Psoas muscle (tissue), 8 donors: Measurements from ENCODE around the gene GPR68. TPM values are rescaled to one million over a fixed set of nuclear protein-coding genes. Genes with fewer than 3 reads are reported as not detected.

Experiments
- ATAC-seq, 4 donors: fragments of 200-7000 bp; cut with Tn5 transposase; one replicate each; pipeline ENCODE4 v1.9.1; 2020; ENCODE audit warnings: moderate library complexity in 3 of 4, mild to moderate bottlenecking in 2 of 4
- DNase-seq, 2 donors: peaks; one replicate each; pipeline ENCODE4 v3.0.0-alpha.2; 2020
- H3K27ac ChIP-seq: fragments of 200-600 bp; one replicate; pipeline ENCODE4 v1.8.0; 2022
- H3K27me3 ChIP-seq, 3 donors: fragments of 200-600 bp in 1 of 3; one replicate each; pipeline versions ENCODE4 v1.6.1 to v1.8.0; 2013 to 2022; ENCODE audit warnings: low read length in 2 of 3, mild to moderate bottlenecking in 2 of 3, moderate library complexity in 1 of 3; ENCODE audit not compliant: insufficient read depth in 3 of 3
- H3K36me3 ChIP-seq, 2 donors: fragments of 200-600 bp in 1 of 2; one replicate each; pipeline versions ENCODE4 v1.6.1 to v1.8.0; 2013 to 2022; ENCODE audit warnings: low read depth in 1 of 2, mild to moderate bottlenecking in 1 of 2, moderate library complexity in 1 of 2; ENCODE audit not compliant: insufficient read depth in 1 of 2
- H3K4me1 ChIP-seq: fragments of 200-600 bp; one replicate; pipeline ENCODE4 v1.8.0; 2022
- H3K4me3 ChIP-seq: fragments of 200-600 bp; one replicate; pipeline ENCODE4 v1.8.0; 2022; ENCODE audit warnings: mild to moderate bottlenecking
- H3K9me3 ChIP-seq: fragments of 200-600 bp; one replicate; pipeline ENCODE4 v1.8.0; 2022
- CTCF ChIP-seq: fragments of 200-600 bp; IDR thresholded peaks from one replicate; pipeline ENCODE4 v1.8.0; 2022; ENCODE audit warnings: antibody characterized with exemption
- WGBS, 3 donors: extraction: QIAGEN DNeasy Blood & Tissue Kit; methylation state at CpG; one replicate each; pipeline versions ENCODE4 v1.1.6 to v1.1.7; 2013; 5-methylcytosine and 5-hydroxymethylcytosine counted together
- intact Hi-C, 2 donors: fragments of 100-400 bp; cut with DNase I; formaldehyde crosslinking; loops; one replicate each; pipeline versions ENCODE4 v1.11.0 to v1.14.2; 2022
- polyA plus RNA-seq, 3 donors: library from polyadenylated mRNA; stranded (reverse); fragments of 200-250 nt; gene quantifications; one replicate each; pipeline ENCODE4 v1.2.3, GENCODE V29; 2013
- total RNA-seq, 4 donors: library from RNA; stranded (reverse); fragmentation: NEBNext Ultra II Directional in 2 of 4; extraction: Animal tissue kit (Norgen Biotek cat#: 25700) in 2 of 4; gene quantifications; one replicate each; pipeline versions ENCODE4 v1.2.1 to v1.2.4, GENCODE V29; 2021 to 2023
- donor health status: healthy with polysubstance abuse.
- donor health status: DM: no; HTN: no; CAD: no; lungs with moderate emphysema.
- donor health status: Bipolar disorder and iron deficiency.
- donor health status: healthy.
- donor health status: DM: yes; HTN: yes; CAD: no.
- donor health status: DM: no; HTN: no; CAD: no.
- donor health status: DM: no; HTN: no; CAD: no.
- donor health status: DM: yes; HTN: yes; CAD: no.

Gene GPR68
- total and polyA plus RNA-seq, 7 donors: 0.03 to 0.27 (median 0.16) TPM; not detected in 1

GRCh38 chr14:91219517-91220389 lies 24.8 kb downstream of the GPR68 start:
- Histone ChIP-seq H3K4me3 (no peak overlapping the region), H3K9me3 (no peaks in the 10 kb centered on the region), H3K4me1 (no peaks in the 10 kb centered on the region), H3K27me3 (no peaks in the 10 kb centered on the region), H3K36me3 (peaks cover 0 to 80% of the 10 kb centered on the region in 2 donors), H3K27ac (no peak overlapping the region)
- DNase-seq (no peak), ATAC-seq (no peak)
- 57 to 76% (median 71%) methylated on average over 13 of the region's 13 CpGs for WGBS, 3 donors
- intact Hi-C loops: no loop called here
- no peak for TF ChIP-seq CTCF

GRCh38 chr14:91218014-91218413 lies 26.5 kb downstream of the GPR68 start:
- H3K36me3 ChIP-seq: peaks cover 0 to 87% of the 10 kb centered on the region in 2 donors
- no peak for ATAC-seq
- no peak for DNase-seq
- no peaks in the 10 kb centered on the region for H3K27me3 ChIP-seq
- 81 to 89% (median 83%) methylated on average over 4 of the region's 4 CpGs for WGBS, 3 donors
- H3K4me3 ChIP-seq: no peak overlapping the region
- no peaks in the 10 kb centered on the region for H3K4me1 ChIP-seq
- TF ChIP-seq CTCF: no peak
- no peaks in the 10 kb centered on the region for H3K9me3 ChIP-seq
- no peak overlapping the region for H3K27ac ChIP-seq
- intact Hi-C loops: no loop called here

- 92 to 95% (median 93%) methylated on average over 13 of the region's 13 CpGs for WGBS, 3 donors
- H3K4me1 ChIP-seq: no peaks in the 10 kb centered on the region
- ATAC-seq (no peak), DNase-seq (no peak)
- no peak overlapping the region for H3K27ac ChIP-seq
- intact Hi-C loops: no loop called here
- H3K36me3 ChIP-seq: peaks cover 0 to 88% of the 10 kb centered on the region in 2 donors
- H3K27me3 ChIP-seq: no peaks in the 10 kb centered on the region
- H3K4me3 ChIP-seq: no peak overlapping the region
- no peak for TF ChIP-seq CTCF
- H3K9me3 ChIP-seq: no peaks in the 10 kb centered on the region
Measured at GRCh38 chr14:91216731-91217226, 27.7 kb downstream of the GPR68 start.

- ATAC-seq (no peak), DNase-seq (no peak)
- H3K27ac ChIP-seq: no peak overlapping the region
- intact Hi-C loops: no loop called here
- H3K9me3 ChIP-seq: peaks cover 4% of the 10 kb centered on the region
- WGBS, 3 donors: 94 to 97% (median 96%) methylated on average over 10 of the region's 10 CpGs
- no peaks in the 10 kb centered on the region for H3K27me3 ChIP-seq
- no peak overlapping the region for H3K4me3 ChIP-seq
- TF ChIP-seq CTCF: no peak
- no peaks in the 10 kb centered on the region for H3K4me1 ChIP-seq
- peaks cover 0 to 95% of the 10 kb centered on the region in 2 donors for H3K36me3 ChIP-seq
Measured at GRCh38 chr14:91215381-91215780, 29.1 kb downstream of the GPR68 start.
